Kidney capillary endothelial cell (primary cell): ENCODE measurements around the gene CCDC88C.

Source experiments
- DNase-seq: peaks from one replicate; pipeline ENCODE4 v3.0.0-alpha.2; 2018; ENCODE audit warnings: low spot score

The CCDC88C gene

DNA sequence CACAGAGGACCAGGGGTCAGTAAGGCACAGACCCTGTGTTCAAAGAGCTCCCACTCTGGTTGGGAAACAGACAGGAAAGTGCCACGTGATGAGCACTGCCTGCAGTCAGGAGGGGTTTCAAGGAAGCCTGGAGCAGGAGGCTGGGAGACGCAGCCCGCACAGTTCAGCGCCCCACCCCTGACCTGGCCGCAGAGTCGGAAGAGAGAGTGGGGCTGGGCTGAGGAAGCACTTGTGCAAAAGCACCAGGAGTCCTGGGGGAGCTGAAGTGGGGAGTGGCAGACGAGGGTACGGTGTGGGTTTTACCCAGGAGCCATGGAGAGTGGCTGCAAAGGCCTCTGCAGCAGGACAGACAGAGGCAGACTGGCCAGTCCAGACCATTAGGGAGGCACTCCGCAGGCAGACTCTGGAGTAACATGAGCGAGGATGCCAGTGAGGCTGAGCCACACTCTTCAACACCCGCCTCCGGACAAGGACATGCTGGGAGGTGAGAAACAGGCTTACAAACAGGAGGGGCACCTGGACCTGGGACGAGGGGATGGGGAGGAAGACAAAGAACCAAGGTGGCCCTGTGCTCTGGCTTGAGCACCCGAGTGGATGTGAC is 87.4 kb downstream of the CCDC88C start:
- DNase-seq = no peak

DNA sequence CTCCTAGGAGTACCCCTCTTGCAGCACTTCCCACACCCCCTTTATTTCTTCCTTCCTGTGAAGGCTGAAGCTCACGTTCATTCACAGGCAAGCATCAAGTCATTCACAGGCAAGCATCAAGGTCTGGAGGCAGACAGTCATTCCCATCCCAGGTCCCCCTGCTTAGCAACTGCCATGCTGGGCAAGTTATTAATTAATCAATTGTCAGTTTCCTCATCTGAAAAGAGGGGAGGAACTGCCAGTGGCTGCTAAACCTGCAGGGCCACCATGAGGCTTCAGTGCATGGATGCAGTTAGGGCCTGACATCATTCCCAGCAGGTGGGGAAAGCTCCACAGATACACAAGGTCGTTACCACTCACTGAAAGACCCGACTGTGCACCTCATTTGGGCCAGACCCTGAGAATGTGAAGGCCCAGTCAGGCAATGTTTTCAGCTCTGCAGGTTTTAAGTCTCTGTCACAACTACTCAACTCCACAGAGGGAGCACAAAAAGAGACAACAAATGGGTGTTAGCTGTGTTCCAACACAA is 88.1 kb downstream of the CCDC88C start:
- no peak for DNase-seq

DNA sequence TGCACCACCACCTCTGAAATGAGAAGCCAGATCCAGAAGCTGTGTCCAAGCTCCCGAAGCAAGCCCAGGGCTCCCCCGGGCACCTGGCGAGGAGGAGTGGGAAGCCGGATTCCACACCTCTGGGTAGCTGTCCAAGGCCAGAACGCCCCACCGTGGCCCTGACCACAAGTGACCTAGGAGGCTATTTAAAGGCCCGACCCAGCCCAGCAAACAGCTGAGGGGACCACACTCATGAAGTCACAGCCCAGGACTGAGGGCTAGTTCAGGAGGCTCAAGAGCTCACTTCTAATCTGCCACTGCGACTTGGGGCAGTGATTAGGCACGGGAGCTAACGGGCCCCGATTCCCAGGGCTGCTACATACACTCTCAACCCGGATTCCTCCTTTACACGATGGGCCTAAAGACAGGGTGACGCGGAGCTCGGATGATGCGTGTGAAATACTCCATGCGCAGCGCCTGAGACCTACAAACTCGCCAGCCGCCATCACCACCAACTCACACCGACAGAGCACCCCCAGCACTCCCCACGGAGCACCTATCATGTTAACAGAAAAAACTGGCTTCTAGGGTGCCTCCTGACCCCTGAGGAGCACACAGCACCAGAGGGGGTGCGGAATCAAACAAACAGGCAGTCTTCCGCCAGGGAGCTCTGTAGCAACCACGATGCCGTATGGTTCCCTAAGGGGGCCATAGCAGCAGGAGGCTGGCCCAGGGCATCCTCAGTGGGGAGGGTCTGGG is 89.1 kb downstream of the CCDC88C start:
- no peak for DNase-seq

DNA sequence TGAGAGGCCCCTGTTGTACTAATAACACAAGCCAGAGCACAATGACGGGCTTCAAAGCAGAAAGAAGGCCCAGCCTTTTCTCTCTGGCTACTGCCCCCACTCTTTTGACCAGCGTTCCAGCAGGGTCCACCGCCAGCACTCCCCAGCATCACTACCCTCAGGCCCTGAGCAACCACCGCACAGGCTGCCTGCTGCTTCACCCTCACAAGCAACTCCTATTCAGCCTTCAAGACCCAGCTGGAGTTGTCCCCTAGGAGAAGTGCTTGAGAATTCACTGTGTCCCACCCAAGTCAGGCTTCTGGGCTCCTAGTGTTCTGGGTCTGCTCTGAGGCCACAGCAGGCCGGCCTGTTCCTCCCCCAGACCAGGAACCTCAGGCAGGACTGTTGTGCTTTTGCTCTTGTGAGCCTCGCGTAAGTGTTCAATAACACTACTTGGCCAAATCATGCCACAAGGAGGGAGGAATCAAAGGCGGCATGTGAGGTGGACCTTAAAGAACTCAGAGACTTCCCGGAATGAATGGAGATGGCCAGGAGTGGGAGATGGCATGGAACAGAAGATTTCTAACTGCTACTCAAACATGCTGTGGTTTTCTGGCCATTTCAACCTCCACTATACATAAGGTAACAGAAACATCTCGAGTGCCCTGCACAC is 89.8 kb downstream of the CCDC88C start:
- no peak for DNase-seq

DNA sequence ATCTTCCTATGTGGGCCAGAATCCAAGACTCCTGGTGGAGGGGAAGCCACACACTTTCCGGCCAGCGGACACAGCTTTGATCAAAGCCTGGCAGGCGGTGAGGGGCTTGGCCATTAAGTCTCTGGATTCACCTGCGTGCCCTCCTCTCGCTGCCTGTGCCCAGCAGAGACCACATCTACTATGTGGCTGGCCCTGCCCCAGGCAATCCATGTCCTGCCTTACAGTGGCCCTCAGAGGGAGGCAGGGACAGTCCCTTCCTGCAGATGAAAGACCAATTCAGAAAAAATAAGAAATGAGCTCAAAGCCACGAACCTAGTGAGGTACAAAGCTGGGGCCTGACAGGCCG is 90.4 kb downstream of the CCDC88C start:
- peak; percentile 59 for DNase-seq

DNA sequence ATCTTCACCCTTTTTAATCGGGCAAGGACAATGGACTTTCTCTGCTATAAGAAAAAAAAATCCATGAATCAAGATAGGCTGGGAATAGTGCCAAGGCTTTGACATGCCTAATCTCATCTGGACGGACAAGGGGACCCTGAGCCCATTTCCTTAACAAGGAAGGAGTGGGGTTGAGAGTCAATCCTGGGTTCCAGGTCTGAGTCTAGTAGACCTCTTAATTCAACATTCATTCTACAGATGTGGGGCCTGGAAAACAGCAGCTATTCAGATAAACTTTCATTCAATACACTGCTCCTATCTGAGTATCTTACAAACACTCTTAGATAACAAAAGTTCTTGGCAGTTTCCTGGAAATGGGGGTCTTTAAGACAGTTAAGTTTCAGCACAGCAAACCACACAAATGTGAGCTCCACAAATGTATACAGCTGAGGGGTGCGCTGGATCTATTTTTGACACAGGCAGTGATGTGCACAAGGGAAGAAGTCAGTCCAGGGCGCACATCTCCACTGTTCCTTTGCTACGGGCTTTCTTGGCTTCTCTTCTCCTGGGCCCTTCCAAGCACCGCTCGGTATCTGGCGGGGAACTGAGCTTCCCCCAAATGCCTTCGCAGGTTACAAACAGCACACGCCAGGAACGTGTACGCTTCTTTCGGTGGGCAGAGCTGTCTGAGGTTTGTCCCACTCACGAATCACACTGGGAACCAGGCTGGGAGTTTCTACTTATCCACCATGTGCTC is 90.9 kb downstream of the CCDC88C start:
- DNase-seq = peak; percentile 29

DNA sequence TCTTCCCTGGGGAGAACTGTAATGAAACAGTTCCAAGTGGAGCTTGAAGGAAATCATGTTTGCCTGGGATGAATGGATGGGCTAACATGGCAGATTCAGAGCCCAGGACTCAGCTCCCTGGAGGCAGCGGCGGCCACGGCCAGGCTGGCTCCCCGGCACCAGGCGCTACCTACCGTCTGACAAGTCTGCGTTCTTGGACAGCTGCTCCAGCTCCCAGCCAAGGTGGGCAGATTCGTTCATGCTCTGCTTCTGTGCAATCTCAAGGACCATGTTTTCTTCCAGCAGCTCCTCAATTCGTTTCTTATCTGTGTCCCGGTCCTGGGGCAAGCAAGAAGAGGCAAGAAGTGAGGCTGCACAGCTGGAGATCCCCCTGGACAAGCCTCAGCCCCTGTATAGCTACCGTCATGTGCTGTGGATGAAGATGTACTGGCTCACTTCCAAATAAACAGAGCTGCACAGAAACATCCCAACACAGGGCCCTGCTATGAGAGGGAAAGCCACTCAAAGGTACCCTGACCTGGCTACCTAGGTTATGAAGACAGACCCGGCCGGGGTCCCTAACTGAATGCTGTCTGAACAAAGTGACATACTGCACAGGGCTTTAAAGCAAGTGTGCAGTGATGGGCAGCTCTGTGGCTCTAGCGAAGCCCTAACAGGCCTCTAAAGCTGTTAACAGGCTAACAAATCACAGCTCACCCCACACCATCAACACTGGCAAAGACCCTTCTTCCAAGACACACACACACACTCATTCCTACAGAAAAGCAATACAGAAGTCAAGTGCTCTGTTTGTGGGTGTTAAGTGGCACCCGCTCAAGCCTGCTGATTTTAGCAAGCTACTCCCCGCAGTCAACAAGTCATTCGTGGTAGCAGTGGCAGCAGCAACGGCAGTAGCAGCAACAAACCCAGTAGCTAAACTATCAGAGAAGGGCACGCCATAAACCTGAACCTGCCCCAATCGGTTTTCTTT is 92.7 kb downstream of the CCDC88C start:
- no peak for DNase-seq

DNA sequence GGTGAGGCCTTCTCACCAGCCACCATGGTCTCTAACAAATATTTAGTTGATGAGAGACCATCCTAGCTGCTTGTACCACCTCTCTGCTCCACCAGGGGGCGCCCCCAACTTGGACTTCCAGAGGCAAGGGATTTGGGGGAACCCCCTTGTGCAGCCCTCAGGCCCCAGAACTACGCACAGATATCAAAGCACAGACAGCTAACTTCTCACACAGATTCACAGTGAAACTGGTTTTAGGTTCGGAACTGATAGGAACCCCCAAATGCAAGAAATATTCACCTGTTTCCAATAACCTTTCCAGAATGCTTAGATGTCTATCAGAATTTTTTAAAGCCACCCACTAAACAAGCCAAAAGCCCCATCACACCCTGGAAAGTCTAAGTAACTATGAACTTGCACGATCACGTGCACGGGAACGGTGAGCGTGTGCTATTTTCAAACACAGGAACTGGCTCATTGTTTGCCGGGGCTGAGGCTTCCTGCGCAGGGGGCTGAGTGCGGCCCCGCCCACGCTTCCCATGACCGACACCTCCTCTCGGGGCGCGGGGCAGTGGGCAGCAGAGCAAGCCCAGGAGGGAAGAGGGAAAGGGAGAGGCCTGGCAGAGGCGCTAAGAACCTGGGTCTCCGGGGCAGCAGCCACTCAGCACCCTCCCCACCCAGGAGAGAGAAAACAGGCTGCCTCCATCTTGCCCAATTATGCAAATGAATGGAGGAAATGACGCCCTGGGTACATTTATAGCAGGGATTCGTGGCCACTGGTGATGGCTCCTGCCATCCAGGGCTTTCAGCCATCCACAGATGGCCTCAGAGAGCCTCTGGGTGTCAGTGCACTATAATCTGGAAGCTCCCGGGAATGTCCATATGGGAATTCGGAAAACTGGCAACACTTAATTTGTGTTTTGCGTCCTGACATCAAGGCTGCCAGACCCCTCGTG is 93.7 kb downstream of the CCDC88C start:
- DNase-seq = peak; percentile 98

DNA sequence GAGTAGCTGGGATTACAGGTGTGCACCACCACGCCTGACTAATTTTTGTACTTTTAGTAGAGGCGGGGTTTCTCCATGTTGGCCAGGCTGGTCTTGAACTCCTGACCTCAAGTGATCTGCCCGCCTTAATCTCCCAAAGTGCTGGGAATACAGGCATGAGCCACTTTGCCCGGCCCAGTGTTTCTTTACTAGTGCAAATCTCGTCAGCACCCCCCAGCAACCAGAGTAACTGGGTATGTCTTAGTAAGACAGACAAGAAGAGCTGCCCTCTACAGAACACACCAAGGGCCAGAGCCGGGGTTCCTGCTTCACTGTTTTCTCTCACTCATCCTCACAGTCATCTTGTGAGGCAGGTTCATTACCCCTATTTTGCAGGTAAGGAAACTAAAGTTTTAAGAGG is 94.6 kb downstream of the CCDC88C start:
- no peak for DNase-seq

DNA sequence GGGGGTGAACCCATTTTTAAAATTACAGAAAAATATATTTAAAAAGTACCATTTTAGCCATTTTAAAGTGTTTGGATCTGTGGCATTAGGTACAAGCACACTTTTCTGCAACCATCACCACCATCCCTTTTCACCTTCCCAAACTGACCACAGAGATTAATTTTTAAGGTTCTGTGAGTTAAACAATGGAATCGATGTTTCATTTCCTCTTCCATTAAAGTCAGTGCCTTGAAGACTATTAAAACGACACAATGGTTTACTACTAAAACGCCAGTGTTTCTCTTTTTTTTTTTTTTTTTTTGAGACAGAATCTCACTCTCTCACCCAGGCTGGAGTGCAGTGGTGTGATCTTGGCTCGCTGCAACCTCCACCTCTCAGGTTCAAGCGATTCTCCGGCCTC is 95.0 kb downstream of the CCDC88C start:
- DNase-seq = peak; percentile 49

DNA sequence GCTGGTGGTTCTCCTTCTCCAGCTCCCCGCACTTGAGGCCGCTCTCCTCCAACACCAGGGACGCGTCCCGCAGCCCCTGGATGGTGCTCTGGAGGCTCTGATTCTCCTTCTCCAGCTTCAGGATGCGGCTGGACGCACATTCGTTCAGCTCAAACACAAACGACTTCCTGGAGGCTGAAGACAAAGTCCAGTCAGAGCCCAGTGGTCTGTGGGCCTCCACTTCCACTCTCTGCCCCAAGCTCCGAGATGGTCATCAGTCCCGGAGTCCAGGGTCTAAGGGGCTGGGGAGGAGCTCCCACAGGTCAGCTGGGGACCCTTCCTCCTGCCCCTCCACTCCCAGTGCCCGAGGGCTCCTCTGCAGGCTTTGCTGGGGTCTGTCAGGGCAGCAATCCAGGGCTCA is 96.5 kb downstream of the CCDC88C start:
- no peak for DNase-seq

DNA sequence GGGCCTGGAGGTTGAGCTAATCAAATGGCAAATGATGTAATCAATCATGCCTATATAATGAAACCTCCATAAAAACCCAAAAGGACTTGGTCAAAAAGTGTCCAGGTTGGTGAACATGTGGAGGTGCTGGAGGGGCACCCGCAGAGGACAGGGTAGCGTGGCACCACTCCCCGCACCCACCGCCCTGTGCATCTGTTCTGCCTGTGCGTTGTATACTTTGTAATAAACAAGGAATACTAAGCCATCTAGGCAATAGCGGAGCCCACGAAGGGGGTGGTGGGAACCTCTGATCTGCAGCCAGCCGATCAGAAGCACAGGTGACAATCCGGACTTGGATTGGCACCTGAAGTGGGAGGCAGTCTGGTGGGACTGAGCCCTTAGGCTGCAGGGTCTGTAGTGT is 97.4 kb downstream of the CCDC88C start:
- no peak for DNase-seq

DNA sequence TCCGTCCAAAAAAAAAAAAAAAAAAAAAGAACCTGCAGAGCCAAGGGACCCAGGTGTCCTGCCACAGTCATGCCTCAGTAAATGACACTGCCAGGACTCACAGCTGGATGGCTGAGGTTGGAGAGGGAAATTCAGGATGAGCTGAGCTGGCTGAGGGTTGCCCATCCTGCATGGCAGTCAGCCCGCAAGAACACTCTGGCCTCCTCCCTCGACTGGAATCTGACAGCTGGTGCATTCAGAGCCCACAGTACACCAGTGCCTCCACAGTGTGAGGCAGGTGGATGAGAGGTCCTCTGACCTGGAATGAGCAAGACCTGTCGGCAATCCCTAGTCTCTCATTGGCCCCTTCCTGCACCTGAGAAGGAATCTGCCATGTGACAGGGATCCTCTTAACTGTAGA is 98.7 kb downstream of the CCDC88C start:
- no peak for DNase-seq

DNA sequence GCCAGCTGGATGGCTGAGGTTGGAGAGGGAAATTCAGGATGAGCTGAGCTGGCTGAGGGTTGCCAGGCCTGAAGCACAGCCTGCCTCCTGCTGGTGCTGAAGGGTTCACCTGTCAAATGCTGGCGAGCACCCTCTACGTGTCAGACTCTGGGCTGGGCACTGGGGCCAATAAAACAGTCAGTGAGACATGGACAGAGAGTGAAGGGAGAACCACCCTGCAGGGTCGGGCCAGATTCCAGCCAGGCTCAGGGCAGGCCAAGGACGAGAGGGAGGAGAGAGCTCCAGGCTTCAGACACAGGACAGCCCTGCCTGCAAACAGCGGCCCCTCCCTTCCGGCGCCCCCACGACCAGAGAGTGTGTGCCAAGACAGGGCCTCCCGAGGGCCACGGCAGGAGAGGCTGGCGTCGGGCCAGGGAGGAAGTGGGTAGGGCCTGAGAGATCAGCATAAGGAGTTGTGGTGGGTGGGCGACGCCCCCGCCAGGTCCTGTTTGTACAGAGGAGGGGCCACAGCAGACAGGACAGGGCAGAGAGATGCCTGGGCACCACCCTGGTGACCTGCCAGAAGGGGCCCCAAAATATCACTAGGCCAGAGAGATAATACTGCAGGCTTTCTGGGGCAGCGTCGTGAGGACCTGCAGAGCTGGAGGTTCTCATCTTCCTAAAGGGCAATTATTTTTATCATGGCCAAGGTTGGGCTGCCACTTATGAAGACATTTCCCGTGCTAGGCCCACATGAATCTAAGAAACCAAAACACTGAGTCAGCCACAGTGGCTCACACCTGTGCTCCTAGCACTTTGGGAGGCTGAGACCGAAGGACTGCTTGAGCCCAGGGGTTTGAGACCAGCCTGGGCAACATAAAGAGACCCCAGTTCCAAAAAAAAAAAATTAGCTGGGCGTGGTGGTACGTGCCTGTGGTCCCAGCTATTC is 100.0 kb downstream of the CCDC88C start:
- no peak for DNase-seq

DNA sequence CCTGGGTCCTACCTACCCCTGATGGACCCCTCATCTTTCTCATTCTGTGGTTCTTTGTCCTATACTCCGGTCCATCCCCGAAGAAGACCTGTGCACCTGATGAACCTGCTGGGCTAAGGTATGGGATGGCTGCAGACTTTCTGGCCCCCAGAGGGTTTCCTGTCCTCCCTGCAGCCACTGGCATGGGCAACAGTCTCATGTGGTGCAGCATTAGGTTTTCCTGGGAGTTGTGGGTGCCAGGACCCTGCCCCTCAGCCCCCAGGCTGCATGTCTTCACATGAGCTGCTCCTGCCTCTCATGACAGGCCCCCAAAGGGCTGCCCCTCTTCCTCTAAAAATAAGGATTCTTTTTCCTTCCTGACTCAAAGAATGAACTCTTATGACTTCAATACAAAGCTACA is 100.9 kb downstream of the CCDC88C start:
- no peak for DNase-seq

DNA sequence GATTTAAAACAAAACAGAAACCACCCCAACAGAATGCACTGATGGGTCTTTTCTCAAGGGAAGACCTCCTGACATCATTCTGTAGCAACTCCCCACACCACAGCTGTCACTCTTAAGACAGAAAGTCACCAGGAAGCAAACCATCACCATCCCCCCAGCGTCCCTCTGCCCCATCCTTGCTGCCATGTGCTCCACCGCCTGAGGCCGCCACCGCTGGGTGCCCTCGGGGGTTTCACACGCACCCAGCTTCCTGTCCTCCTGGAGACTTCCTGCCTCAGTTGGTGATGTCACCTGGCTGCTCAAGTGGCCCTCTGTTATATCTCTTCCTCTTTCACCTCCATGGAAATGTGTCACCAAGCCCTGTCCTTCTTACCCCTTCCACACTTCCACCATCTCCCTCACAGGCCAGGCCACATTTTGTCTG is 101.8 kb downstream of the CCDC88C start:
- DNase-seq = peak; percentile 59

DNA sequence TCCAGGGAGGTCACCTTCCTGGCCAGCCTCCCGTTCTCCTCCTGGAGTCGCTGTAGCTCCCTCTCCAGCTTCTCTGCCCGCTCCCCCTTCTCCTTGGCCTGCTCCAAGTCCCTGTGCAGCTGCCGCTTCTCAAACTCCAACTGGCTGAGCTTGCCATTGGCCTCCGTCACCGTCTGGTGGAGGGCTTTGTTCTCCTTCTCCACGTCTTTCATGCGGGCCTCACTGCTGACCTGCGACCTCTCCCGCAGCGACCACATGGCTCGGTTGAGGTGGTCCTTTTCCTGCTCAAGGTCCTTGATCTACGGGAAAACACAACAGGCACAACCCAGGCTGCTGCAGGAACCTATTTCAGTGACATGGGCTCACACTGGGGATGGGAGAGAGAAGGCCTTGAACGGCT is 103.8 kb downstream of the CCDC88C start:
- no peak for DNase-seq

DNA sequence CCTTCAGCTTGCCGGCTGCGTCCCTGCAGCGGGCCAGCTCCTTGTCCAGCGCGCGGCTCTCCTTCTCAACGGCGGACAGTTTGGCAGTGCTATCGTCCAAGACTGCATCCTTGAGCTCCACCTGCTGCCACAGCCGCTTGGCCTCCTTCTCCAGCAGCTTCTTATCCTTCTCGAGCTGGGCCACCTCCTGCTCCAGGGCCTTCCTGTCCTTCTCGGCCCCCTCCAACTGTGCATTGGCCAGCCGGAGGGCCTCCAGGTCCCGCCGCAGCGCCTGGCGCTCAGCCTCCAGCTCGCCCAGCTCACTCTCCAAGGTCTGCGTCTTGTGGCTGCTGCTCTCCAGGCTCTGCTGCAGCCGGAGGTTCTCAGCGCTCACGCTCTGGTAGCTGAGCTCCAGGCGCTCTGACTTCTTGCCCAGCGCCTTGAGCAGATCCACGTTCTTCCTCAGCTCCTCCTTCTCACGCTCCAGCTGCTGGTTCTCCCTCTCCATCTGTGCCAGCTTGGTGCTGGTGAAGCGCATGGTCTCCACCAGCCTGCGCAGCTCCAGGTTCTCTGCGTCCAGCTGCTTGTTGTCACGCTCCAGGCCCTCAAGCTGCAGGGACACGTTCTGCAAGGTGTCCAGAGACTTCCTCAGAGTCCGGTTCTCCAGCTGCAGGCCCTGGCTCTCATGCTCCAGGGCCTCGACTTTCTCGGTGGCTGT is 104.3 kb downstream of the CCDC88C start:
- DNase-seq = no peak

DNA sequence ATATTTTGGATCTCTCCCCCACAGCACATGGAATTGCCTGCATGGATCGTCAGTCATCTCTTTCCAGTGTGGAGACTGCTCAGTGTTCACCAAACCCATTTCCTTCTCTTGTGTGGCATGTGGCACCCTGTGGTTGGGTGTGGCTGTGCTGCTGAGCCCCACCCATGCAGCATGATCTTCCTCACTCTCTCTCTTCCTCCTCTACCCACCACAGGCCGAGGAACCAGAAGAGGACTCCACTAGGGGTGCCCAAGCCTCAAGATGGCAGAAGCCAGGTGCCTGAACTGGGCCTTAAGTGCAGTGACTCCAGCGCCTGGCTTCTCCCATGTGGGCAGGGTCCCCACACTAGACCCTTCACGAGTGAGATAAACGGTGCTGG is 106.3 kb downstream of the CCDC88C start:
- no peak for DNase-seq
